T-helper 9 cell (primary cell): Measurements from ENCODE around the gene GNAS-AS1.

Source experiments
- DNase-seq: peaks from one replicate; pipeline ENCODE4 v3.0.0-alpha.2; 2020

The GNAS-AS1 gene

GRCh38 chr20:58776109-58776508 is 74.6 kb downstream of the GNAS-AS1 start:
- no peak for DNase-seq

DNA sequence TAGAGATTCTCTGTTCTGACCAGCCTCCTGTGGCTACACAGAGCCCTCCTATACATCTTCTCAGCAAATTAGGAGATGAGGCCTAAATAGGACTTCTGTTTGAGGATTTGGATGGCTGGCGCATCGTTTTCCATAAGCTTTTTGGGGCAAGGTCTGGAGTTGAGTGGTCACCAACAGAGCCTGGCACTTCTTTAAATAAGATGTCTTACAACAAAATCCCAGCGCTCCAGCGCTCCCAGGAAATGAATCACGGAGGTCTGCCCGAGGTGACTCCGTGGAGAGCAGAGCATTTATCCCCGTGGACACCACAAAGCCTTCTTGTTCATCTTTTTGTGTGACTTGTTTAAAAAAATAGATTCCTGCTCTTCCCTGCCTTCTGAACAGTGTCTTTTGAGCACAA is 75.3 kb downstream of the GNAS-AS1 start:
- no peak for DNase-seq

DNA sequence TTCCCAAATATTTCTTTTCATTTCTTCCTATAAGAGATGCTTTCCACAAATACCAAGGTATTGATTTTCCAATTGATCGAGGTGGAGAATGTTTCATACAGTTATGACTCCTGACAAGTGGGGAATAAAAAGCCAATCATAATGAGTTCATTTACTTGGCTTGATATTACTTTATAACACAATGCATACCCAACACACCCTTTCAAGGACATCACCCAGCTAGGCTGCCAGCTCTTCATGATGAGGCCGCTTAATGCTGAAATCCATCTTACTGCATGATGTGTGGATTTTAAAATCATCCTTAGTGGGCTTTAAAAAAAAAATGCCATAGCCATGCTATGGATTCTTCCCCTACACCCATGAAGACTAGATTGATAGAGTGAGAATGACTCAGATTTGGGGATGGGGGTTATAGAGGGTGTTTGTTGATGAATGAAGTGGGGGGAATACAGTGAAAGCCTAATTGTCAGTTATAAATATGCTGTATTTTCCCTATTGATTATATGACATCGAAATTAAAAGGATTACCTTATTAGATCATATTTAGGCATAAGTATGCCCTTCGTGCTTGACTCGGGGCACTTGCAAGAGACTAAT is 75.9 kb downstream of the GNAS-AS1 start:
- DNase-seq = no peak

DNA sequence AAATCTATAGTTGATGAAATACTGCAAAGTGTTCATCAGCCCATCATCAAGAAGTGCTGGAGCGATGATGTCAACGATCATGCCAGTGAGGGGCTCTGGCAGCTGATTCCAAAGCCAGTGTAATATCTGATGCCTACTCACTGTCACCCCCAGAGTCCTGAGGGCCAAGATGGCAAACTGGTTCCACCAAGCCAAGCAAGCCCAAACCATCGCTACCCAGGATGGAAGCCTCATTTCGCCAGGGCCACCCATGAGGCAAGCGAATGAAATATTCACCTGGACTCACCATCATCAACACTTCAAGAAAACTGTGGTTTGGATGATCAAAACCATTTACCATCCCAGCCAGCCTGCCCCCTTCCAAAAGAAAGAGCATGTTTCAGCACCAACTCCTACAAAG is 76.5 kb downstream of the GNAS-AS1 start:
- no peak for DNase-seq

DNA sequence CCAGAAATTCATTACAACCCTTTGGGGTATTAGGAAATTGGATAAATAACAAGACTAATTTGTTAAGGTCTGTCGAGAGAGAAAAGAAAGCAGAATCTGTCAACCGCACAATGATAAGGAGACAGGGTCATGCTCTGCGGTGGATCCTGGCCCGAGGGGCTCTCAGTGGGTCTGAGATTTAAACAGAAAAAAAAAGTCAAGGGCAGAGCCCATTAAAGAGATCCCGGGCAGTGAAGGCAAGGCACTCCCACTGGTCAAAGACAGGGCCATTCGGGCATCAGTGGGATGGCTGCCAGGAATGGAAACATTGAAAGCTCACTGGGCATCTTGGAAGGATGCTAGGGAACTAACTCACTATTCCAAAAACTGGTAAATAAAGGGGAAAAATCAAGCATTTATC is 77.9 kb downstream of the GNAS-AS1 start:
- no peak for DNase-seq
